GM12878 (cell line): ENCODE measurements around the gene SLC4A8. TPM values are rescaled to one million over a fixed set of nuclear protein-coding genes. Genes with fewer than 3 reads are reported as not detected.

ENCODE experiments used
- ATAC-seq: fragments of 200-7000 bp; cut with Tn5 transposase; 3 replicates; pipeline ENCODE4 v1.9.1; 2020; ENCODE audit warnings: mild to moderate bottlenecking, moderate library complexity
- BruUV-seq: library from RNA; stranded (reverse); fragments of 400-500 nt; replicated peaks from 2 replicates; lab custom pipeline; 2021; lab: Mats Ljungman, UMichigan
- CTCF ChIA-PET: fragments of 300-600 bp; sonication (Branson Sonifier 250); formaldehyde crosslinking; extraction: SDS; loops from one replicate; lab custom pipeline; 2021; ENCODE audit warnings: inconsistent platforms; lab: Yijun Ruan, JAX
- POLR2A ChIA-PET: fragments of 350-600 bp; formaldehyde crosslinking; extraction: SDS; loops from one replicate; lab custom pipeline; 2021; ENCODE audit warnings: inconsistent platforms; lab: Charles Lee
- RAD21 ChIA-PET: fragments of 300-600 bp; sonication (Branson Sonifier 250); formaldehyde crosslinking; loops from one replicate; lab custom pipeline; 2023; ENCODE audit warnings: antibody characterized with exemption; ENCODE audit not compliant: unreplicated experiment; lab: Charles Lee
- SMC1A ChIA-PET: fragments of 300-600 bp; sonication (Branson Sonifier 250); formaldehyde crosslinking; loops from one replicate; lab custom pipeline; 2023; ENCODE audit not compliant: unreplicated experiment, uncharacterized antibody; lab: Charles Lee
- DNase-seq: peaks from one replicate; pipeline ENCODE4 v3.0.0-alpha.2; 2011; ENCODE audit warnings: low read depth, low spot score
- FAIRE-seq: peaks from 3 replicates; lab custom pipeline; 2011; peaks lifted over from hg19 to GRCh38; lab: Jason Lieb, UNC
- H2AFZ ChIP-seq: 2 replicates; pipeline ENCODE4 v1.6.0; 2011; ENCODE audit warnings: low read depth, low read length, control low read depth; ENCODE audit not compliant: control insufficient read depth
- H3K27ac ChIP-seq: 2 replicates; pipeline ENCODE4 v1.5.1; 2011; ENCODE audit warnings: control low read depth; ENCODE audit not compliant: control insufficient read depth, insufficient read depth
- H3K27me3 ChIP-seq, 2 experiments: replicated peaks in 1 of 2; 2 replicates each; pipeline versions ENCODE4 v1.6.0 to v1.6.1; 2011; ENCODE audit warnings: low read length in 1 of 2; ENCODE audit not compliant: control insufficient read depth in 2 of 2, insufficient read depth in 2 of 2
- H3K36me3 ChIP-seq, 2 experiments: 2 replicates each; pipeline ENCODE4 v1.5.1; 2011; ENCODE audit warnings: low read length in 1 of 2; ENCODE audit not compliant: control insufficient read depth in 2 of 2, insufficient read depth in 2 of 2
- H3K4me1 ChIP-seq: 2 replicates; pipeline ENCODE4 v1.6.1; 2011; ENCODE audit warnings: mild to moderate bottlenecking, low read length, moderate library complexity, mixed read lengths; ENCODE audit not compliant: control insufficient read depth, insufficient read depth
- H3K4me2 ChIP-seq: 2 replicates; pipeline ENCODE4 v1.6.0; 2011; ENCODE audit warnings: control low read depth; ENCODE audit not compliant: control insufficient read depth, insufficient read depth
- H3K4me3 ChIP-seq: fragments of 200-600 bp; sonication (generic); 2 replicates; pipeline ENCODE4 v1.5.1; 2016
- H3K79me2 ChIP-seq: 2 replicates; pipeline ENCODE4 v1.6.0; 2011; ENCODE audit warnings: low read length; ENCODE audit not compliant: control insufficient read depth, insufficient read depth
- H3K9ac ChIP-seq: 2 replicates; pipeline ENCODE4 v1.8.0; 2011; ENCODE audit warnings: low read length, control low read depth, mixed read lengths; ENCODE audit not compliant: control insufficient read depth, insufficient read depth
- H3K9me3 ChIP-seq: replicated peaks from 3 replicates; pipeline ENCODE4 v1.5.1; 2011; ENCODE audit warnings: mild to moderate bottlenecking, low read length; ENCODE audit not compliant: control insufficient read depth, insufficient read depth
- H4K20me1 ChIP-seq: 2 replicates; pipeline ENCODE4 v1.6.0; 2011; ENCODE audit not compliant: control insufficient read depth, insufficient read depth
- EP300 ChIP-seq, 2 experiments: fragments of 150-350 bp in 1 of 2; IDR thresholded peaks; 2 replicates each; pipeline ENCODE4 v1.6.1; 2011 to 2012; ENCODE audit warnings: low read depth in 2 of 2, low read length in 2 of 2, borderline replicate concordance in 1 of 2, improper control_type of control experiment in 1 of 2, inconsistent platforms in 1 of 2; ENCODE audit not compliant: control insufficient read depth in 1 of 2
- ETV6 ChIP-seq, 2 experiments: fragments of 450-650 bp in 1 of 2; IDR thresholded peaks in 1 of 2; conservative IDR thresholded peaks in 1 of 2; 2 replicates each; pipeline ENCODE4 v1.6.1; 2014; ENCODE audit warnings: antibody characterized with exemption in 1 of 2, borderline replicate concordance in 1 of 2, low read depth in 1 of 2, mild to moderate bottlenecking in 1 of 2, moderate library complexity in 1 of 2
- NFIC ChIP-seq: IDR thresholded peaks from 2 replicates; pipeline ENCODE4 v1.6.1; 2012; ENCODE audit warnings: low read depth, mild to moderate bottlenecking, inconsistent platforms, low read length, moderate library complexity
- NR2C1 ChIP-seq: fragments of 450-650 bp; IDR thresholded peaks from 2 replicates; pipeline ENCODE4 v1.6.1; 2017; ENCODE audit warnings: antibody characterized with exemption, mild to moderate bottlenecking, moderate library complexity
- POU2F2 ChIP-seq: IDR thresholded peaks from 3 replicates; pipeline ENCODE4 v1.6.1; 2011; ENCODE audit warnings: low read depth, mild to moderate bottlenecking, low read length, borderline replicate concordance
- RAD51 ChIP-seq: fragments of 450-650 bp; IDR thresholded peaks from 2 replicates; pipeline ENCODE4 v1.6.1; 2016; ENCODE audit warnings: moderate library complexity, mild to moderate bottlenecking, inconsistent platforms
- RCOR1 ChIP-seq: conservative IDR thresholded peaks from 2 replicates; pipeline ENCODE4 v1.6.1; 2012; ENCODE audit warnings: low read depth, low read length, improper control_type of control experiment
- RUNX3 ChIP-seq: IDR thresholded peaks from 2 replicates; pipeline ENCODE4 v1.6.1; 2012; ENCODE audit warnings: low read length, inconsistent platforms
- SMAD5 ChIP-seq: IDR thresholded peaks from 2 replicates; pipeline ENCODE4 v1.6.1; 2016; ENCODE audit warnings: antibody characterized with exemption, low read depth
- WGBS: methylation state at CpG from one replicate; pipeline ENCODE4 v1.1.6; 2016; ENCODE audit warnings: low lambda C conversion rate; ENCODE audit not compliant: insufficient replicate concordance, insufficient coverage; ENCODE audit errors: missing lambda C conversion rate; 5-methylcytosine and 5-hydroxymethylcytosine counted together
- in situ Hi-C: fragments of 300-500 bp; cut with MboI; formaldehyde crosslinking; loops from 9 replicates; pipeline ENCODE4 v1.14.3; 2018; ENCODE audit warnings: mixed read lengths
- intact Hi-C: fragments of 100-400 bp; cut with micrococcal nuclease; formaldehyde crosslinking; loops from one replicate; pipeline ENCODE4 v1.14.2; 2022; ENCODE audit not compliant: unreplicated experiment
- polyA plus RNA-seq, 11 experiments: library from polyadenylated mRNA; depleted of rRNA in 4 of 11; unstranded in 6 of 11; stranded (reverse) in 5 of 11; fragments of >200 nt; fragmentation: Nextera tagmentation in 4 of 11; fragmentation: Illumina TruSeq in 1 of 11; extraction: Ambion mirVana in 4 of 11; extraction: Trizol in 1 of 11; gene quantifications; 1 replicate in 1 of 11; 2 replicates in 10 of 11; pipeline versions ENCODE4 v1.2.1 to v1.2.3, GENCODE V29; 2011 to 2016; ENCODE audit warnings: inconsistent platforms in 2 of 11, missing spikeins in 2 of 11, low read depth in 1 of 11
- total RNA-seq, 4 experiments: library from RNA; depleted of rRNA in 3 of 4; stranded (reverse); fragments of >200 nt in 3 of 4; fragmentation: Illumina TruSeq in 1 of 4; extraction: Trizol in 1 of 4; gene quantifications; 2 replicates each; pipeline versions ENCODE4 v1.2.1 to v1.2.3, GENCODE V29; 2013 to 2021

The SLC4A8 gene
- total and polyA plus RNA-seq, 10 of the 15 experiments (the other 5 are each of a cell fraction or from before 2014, with no cell fraction given) = 1.4 to 7.7 (median 3.7) TPM

DNA sequence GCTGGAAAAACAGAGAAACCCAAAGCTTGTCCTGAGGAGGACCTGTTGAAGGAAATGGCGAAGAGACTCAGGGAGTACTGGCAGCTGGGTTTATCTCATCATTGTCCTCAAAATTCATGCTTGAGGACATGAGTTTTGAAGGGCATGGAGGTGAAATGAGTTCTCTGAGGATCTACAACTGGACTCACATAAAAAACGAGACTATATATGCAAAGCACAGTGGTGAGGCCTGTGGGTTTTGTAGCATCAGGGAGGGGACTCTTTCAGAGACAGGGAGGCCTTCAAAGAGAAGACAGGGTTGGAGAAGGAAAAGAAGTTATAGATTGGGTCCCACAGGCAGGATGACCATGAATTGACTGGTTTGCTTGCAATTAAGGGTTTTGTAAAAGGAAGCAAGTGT lies 95.1 kb downstream of the SLC4A8 start:
- ChIA-PET CTCF (interaction anchor here (1.3 to 2.7 kb wide), 3 partner anchors 13 to 99 kb away, joined by 5 to 9 read pairs (median 5); no protein-coding TSS in a partner anchor), POLR2A (no interaction called here)

DNA sequence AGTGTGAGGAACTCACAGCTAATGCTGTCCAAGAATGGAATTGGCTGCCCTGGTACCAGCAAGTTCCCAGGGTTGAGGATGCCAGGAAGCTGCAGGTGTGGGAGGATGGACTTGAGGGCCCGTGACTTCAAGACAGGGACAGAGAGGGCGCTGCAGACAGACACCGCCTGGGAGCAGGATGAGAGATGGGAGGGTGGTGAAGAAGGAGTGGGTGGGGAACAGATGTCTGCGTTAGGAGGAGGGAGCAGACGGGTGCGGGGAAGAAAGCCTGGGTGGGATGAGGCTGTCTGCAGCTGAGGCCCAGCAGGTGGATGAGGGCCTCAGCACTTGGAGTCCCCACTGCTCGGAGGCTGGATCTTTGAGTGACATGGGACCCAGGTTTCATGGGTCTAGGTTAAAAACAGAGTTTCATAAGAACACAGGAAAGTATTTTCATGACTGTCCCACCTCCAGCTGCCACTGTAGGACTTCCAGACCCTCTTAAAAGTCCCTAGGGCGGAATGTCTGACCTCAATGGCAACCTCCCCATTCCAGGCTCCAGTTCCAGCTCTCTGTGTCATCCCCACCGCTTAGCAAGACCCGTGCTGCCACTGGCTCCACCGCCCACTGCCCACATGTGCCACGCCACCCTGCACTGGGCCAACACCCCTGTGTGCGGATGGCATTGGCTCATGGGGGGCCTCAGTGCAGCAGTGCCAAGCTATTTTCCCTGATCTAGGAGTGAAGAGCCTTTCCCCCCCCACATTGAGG lies 96.1 kb downstream of the SLC4A8 start:
- H3K27me3 ChIP-seq = 0 out of 4 replicates have a peak, but pooled peaks cover 0 to 2% of the 10 kb centered on the region in 2 experiments
- intact Hi-C loops (loop anchor here (10.0 kb wide), 1 partner anchor 246 kb away; the partner anchor contains the start of gene SMAGP), in situ Hi-C loops (no loop called here)
- ChIA-PET CTCF (interaction anchor here (0.7 to 2.7 kb wide), 5 partner anchors 12 to 152 kb away, joined by 3 to 9 read pairs (median 5); no protein-coding TSS in a partner anchor), POLR2A (no interaction called here), RAD21 (interaction anchor here (2.3 kb wide), 1 partner anchor 99 kb away, joined by 5 read pairs; no protein-coding TSS in a partner anchor), SMC1A (interaction anchor here (0.6 kb wide), 1 partner anchor 159 kb away, joined by 3 read pairs; no protein-coding TSS in a partner anchor)
- no peak overlapping the region for H3K4me3 ChIP-seq
- no peaks in the 10 kb centered on the region for H3K9me3 ChIP-seq
- H3K4me1 ChIP-seq = peaks cover 8% of the 10 kb centered on the region
- FAIRE-seq (no peak), ATAC-seq (no peak), DNase-seq (no peak)
- H3K4me2 ChIP-seq = no peak overlapping the region
- H3K79me2 ChIP-seq = no peaks in the 10 kb centered on the region
- no peaks in the 10 kb centered on the region for H4K20me1 ChIP-seq
- no TSS peak for BruUV-seq
- no peak overlapping the region for H3K27ac ChIP-seq
- H2AFZ ChIP-seq = no peak overlapping the region
- WGBS = 74% methylated on average over 13 of the region's 13 CpGs
- H3K9ac ChIP-seq = no peak overlapping the region
- H3K36me3 ChIP-seq = no peaks in the 10 kb centered on the region
- TF ChIP-seq RCOR1 (no peak), NR2C1 (no peak), ETV6 (conservative IDR thresholded peaks at IDR 0.05 in 1 of 2, IDR thresholded peaks at IDR 0.05 in 1 of 2; ENCODE audit: borderline replicate concordance in 1 of 2, low read depth in 1 of 2) (no peak), SMAD5 (no peak), NFIC (no peak), EP300 (IDR thresholded peaks at IDR 0.05; ENCODE audit: borderline replicate concordance in 1 of 2, control insufficient read depth in 1 of 2, low read depth in 2 of 2, low read length in 2 of 2) (no peak)

More for the DNA sequence above, 95.1 kb downstream of the SLC4A8 start:
- ATAC-seq = peak; percentile 52
- intact Hi-C loops = loop anchor here (10.0 kb wide), 1 partner anchor 245 kb away; the partner anchor contains the start of gene SMAGP
- peak; percentile 87 for FAIRE-seq
- no peaks in the 10 kb centered on the region for H3K79me2 ChIP-seq
- RAD21 ChIA-PET = no interaction called here
- no TSS peak for BruUV-seq
- H3K9me3 ChIP-seq = no peaks in the 10 kb centered on the region
- H2AFZ ChIP-seq = no peak overlapping the region
- H3K4me3 ChIP-seq = no peak overlapping the region
- peaks cover 8% of the 10 kb centered on the region for H3K4me1 ChIP-seq
- SMC1A ChIA-PET = interaction anchor here (0.6 kb wide), 1 partner anchor 160 kb away, joined by 3 read pairs; no protein-coding TSS in a partner anchor
- 19% methylated on average over 2 of the region's 2 CpGs for WGBS
- no peak overlapping the region for H3K27ac ChIP-seq
- no peak overlapping the region for H3K9ac ChIP-seq
- H3K36me3 ChIP-seq = no peaks in the 10 kb centered on the region
- no peak for DNase-seq
- TF ChIP-seq RAD51 = no peak
- TF ChIP-seq POU2F2 = 0 out of 3 replicates have a peak, but pooled peaks have one; percentile 63
- peak; percentile 60; the same call in 1 of the 2 replicates for TF ChIP-seq RUNX3
- H4K20me1 ChIP-seq = no peaks in the 10 kb centered on the region
- H3K27me3 ChIP-seq = 0 out of 4 replicates have a peak, but pooled peaks cover 0 to 2% of the 10 kb centered on the region in 2 experiments
- in situ Hi-C loops = no loop called here
- H3K4me2 ChIP-seq = peak overlapping the region; percentile 25; the same call in 1 of the 2 replicates
